T-helper 2 cell (primary cell): ENCODE data around the gene MAGIX.

ENCODE experiments used
- DNase-seq, 5 experiments: peaks; one replicate each; pipeline versions ENCODE4 v3.0.0 to v3.0.0-alpha.2; 2012 to 2022

MAGIX gene

GRCh38 chrX:49206543-49206942 lies 44.0 kb downstream of the MAGIX start:
- no peak for DNase-seq

GRCh38 chrX:49208399-49208798 lies 45.8 kb downstream of the MAGIX start:
- no peak for DNase-seq

GRCh38 chrX:49209434-49210251 lies 47.1 kb downstream of the MAGIX start:
- DNase-seq = no peak

GRCh38 chrX:49210406-49210805 lies 47.8 kb downstream of the MAGIX start:
- no peak for DNase-seq

- DNase-seq = no peak
Measured at GRCh38 chrX:49211074-49211473, 48.5 kb downstream of the MAGIX start.

- no peak for DNase-seq
Measured at GRCh38 chrX:49212209-49212608, 49.7 kb downstream of the MAGIX start.

- DNase-seq = no peak
Measured at GRCh38 chrX:49212861-49213260, 50.3 kb downstream of the MAGIX start.

- no peak for DNase-seq
Measured at GRCh38 chrX:49214416-49214815, 51.9 kb downstream of the MAGIX start.

GRCh38 chrX:49214996-49215526 lies 52.5 kb downstream of the MAGIX start:
- DNase-seq = no peak
